BLaER1 treated with 17β-estradiol and CSF1 and Interleukin-3, amounts not matched to agents 10 nM and 100 nM (cell line): ENCODE results near the gene LTBP3.

ENCODE experiments used
- H3K27ac ChIP-seq, 11 experiments: shearing (Covaris generic); formaldehyde crosslinking; 2 replicates each; pipeline ENCODE4 v1.8.1; 2022
- H3K27me3 ChIP-seq, 11 experiments: shearing (Covaris generic); formaldehyde crosslinking; 2 replicates each; pipeline ENCODE4 v1.8.1; 2022
- H3K36me3 ChIP-seq, 11 experiments: shearing (Covaris generic); formaldehyde crosslinking; 2 replicates each; pipeline ENCODE4 v1.8.1; 2022
- H3K4me1 ChIP-seq, 10 experiments: shearing (Covaris generic); formaldehyde crosslinking; 2 replicates each; pipeline ENCODE4 v1.8.1; 2022
- H3K4me2 ChIP-seq, 11 experiments: shearing (Covaris generic); formaldehyde crosslinking; 2 replicates each; pipeline ENCODE4 v1.8.1; 2022
- H3K4me3 ChIP-seq, 10 experiments: shearing (Covaris generic); formaldehyde crosslinking; 2 replicates each; pipeline ENCODE4 v1.8.1; 2022
- H3K9ac ChIP-seq, 11 experiments: shearing (Covaris generic); formaldehyde crosslinking; 2 replicates each; pipeline ENCODE4 v1.8.1; 2022
- H3K9me3 ChIP-seq, 11 experiments: shearing (Covaris generic); formaldehyde crosslinking; replicated peaks in 1 of 11; 2 replicates each; pipeline ENCODE4 v1.8.1; 2022
- H4K20me1 ChIP-seq, 11 experiments: shearing (Covaris generic); formaldehyde crosslinking; 2 replicates each; pipeline ENCODE4 v1.8.1; 2022
- Cebpa-rat ChIP-seq, 11 experiments: shearing (Covaris generic); IDR thresholded peaks; 2 replicates each; pipeline ENCODE4 v1.8.1; 2022

Gene LTBP3

GRCh38 chr11:65503368-65503948, 54.7 kb downstream of the LTBP3 start:
- peaks cover 34 to 46% (median 43%) of the 10 kb centered on the region in 10 experiments for H3K4me1 ChIP-seq
- peaks cover 63 to 69% (median 67%) of the 10 kb centered on the region in 11 experiments for H3K36me3 ChIP-seq
- H4K20me1 ChIP-seq, result peaks cover 82 to 87% (median 86%) of the 10 kb centered on the region in 11 experiments

DNA sequence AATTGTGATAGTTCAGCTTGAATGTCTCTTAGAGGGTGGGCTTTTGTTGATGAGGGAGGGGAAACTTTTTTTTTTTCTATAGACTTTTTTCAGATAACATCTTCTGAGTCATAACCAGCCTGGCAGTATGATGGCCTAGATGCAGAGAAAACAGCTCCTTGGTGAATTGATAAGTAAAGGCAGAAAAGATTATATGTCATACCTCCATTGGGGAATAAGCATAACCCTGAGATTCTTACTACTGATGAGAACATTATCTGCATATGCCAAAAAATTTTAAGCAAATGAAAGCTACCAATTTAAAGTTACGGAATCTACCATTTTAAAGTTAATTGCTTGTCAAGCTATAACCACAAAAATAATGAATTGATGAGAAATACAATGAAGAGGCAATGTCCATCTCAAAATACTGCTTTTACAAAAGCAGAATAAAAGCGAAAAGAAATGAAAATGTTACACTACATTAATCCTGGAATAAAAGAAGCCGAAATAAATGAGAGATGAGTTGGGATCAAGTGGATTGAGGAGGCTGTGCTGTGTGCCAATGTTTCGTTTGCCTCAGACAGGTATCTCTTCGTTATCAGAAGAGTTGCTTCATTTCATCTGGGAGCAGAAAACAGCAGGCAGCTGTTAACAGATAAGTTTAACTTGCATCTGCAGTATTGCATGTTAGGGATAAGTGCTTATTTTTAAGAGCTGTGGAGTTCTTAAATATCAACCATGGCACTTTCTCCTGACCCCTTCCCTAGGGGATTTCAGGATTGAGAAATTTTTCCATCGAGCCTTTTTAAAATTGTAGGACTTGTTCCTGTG, 55.4 kb downstream of the LTBP3 start:
- peak overlapping the region; percentile 94 to 100 (median 100); a peak in 21 of 22 replicates for H3K27ac ChIP-seq
- TF ChIP-seq Cebpa-rat (IDR thresholded peaks at IDR 0.05), result no peak
- peaks cover 32 to 46% (median 41%) of the 10 kb centered on the region in 10 experiments for H3K4me1 ChIP-seq
- H4K20me1 ChIP-seq, result peaks cover 82 to 87% (median 85%) of the 10 kb centered on the region in 11 experiments
- peaks cover 63 to 69% (median 67%) of the 10 kb centered on the region in 11 experiments for H3K36me3 ChIP-seq
- no peaks in the 10 kb centered on the region for H3K27me3 ChIP-seq
- peak overlapping the region; percentile 77 to 94 (median 90) for H3K4me3 ChIP-seq
- peak overlapping the region; percentile 87 to 98 (median 94) for H3K4me2 ChIP-seq
- H3K9me3 ChIP-seq, result peaks cover 0 to 10% (median 0%) of the 10 kb centered on the region in 11 experiments; a peak in 5 of 22 replicates
- peak overlapping the region; percentile 95 to 100 (median 98) for H3K9ac ChIP-seq

More at GRCh38 chr11:65503368-65503948, 54.7 kb downstream of the LTBP3 start:
- H3K27ac ChIP-seq, result peak overlapping the region; percentile 94 to 100 (median 100); a peak in 21 of 22 replicates
- no peaks in the 10 kb centered on the region for H3K27me3 ChIP-seq
- TF ChIP-seq Cebpa-rat (IDR thresholded peaks at IDR 0.05), result no peak
- H3K9ac ChIP-seq, result peak overlapping the region; percentile 95 to 100 (median 98)
- H3K4me3 ChIP-seq, result peak overlapping the region; percentile 77 to 94 (median 90)
- H3K4me2 ChIP-seq, result peak overlapping the region; percentile 87 to 98 (median 94)
- peaks cover 0 to 10% (median 0%) of the 10 kb centered on the region in 11 experiments; a peak in 5 of 22 replicates for H3K9me3 ChIP-seq

- Histone ChIP-seq H3K9ac (peak overlapping the region; percentile 95 to 100 (median 98)), H3K4me2 (peak overlapping the region; percentile 87 to 98 (median 94)), H4K20me1 (peaks cover 79 to 82% (median 80%) of the 10 kb centered on the region in 11 experiments), H3K27ac (peak overlapping the region; percentile 94 to 100 (median 100)), H3K27me3 (no peaks in the 10 kb centered on the region), H3K4me3 (peak overlapping the region; percentile 77 to 94 (median 90)), H3K9me3 (peaks cover 0 to 10% (median 0%) of the 10 kb centered on the region in 11 experiments; a peak in 5 of 22 replicates), H3K4me1 (peaks cover 27 to 41% (median 36%) of the 10 kb centered on the region in 10 experiments), H3K36me3 (peaks cover 63 to 69% (median 67%) of the 10 kb centered on the region in 11 experiments)
- TF ChIP-seq Cebpa-rat (IDR thresholded peaks at IDR 0.05), result no peak
These were observed 55.9 kb downstream of the LTBP3 start for GRCh38 chr11:65502274-65502554.

GRCh38 chr11:65501472-65502273, 56.5 kb downstream of the LTBP3 start:
- Histone ChIP-seq H4K20me1 (peaks cover 74 to 77% (median 75%) of the 10 kb centered on the region in 11 experiments), H3K4me3 (peak overlapping the region; percentile 77 to 94 (median 90)), H3K9me3 (peaks cover 0 to 10% (median 0%) of the 10 kb centered on the region in 11 experiments; a peak in 5 of 22 replicates), H3K27ac (peak overlapping the region; percentile 94 to 100 (median 100)), H3K4me1 (peaks cover 24 to 39% (median 34%) of the 10 kb centered on the region in 10 experiments), H3K27me3 (no peaks in the 10 kb centered on the region), H3K4me2 (peak overlapping the region; percentile 65 to 98 (median 93)), H3K36me3 (peaks cover 63 to 67% (median 66%) of the 10 kb centered on the region in 11 experiments), H3K9ac (peak overlapping the region; percentile 95 to 100 (median 98))
- no peak for TF ChIP-seq Cebpa-rat (IDR thresholded peaks at IDR 0.05)

GRCh38 chr11:65501186-65501471, 57.0 kb downstream of the LTBP3 start:
- Histone ChIP-seq H3K4me3 (peak overlapping the region; percentile 77 to 94 (median 90)), H3K9me3 (peaks cover 0 to 10% (median 0%) of the 10 kb centered on the region in 11 experiments; a peak in 5 of 22 replicates), H3K4me2 (peak overlapping the region; percentile 65 to 98 (median 93)), H4K20me1 (peaks cover 68 to 71% (median 69%) of the 10 kb centered on the region in 11 experiments), H3K27me3 (no peaks in the 10 kb centered on the region), H3K27ac (peak overlapping the region; percentile 94 to 100 (median 100)), H3K4me1 (peaks cover 24 to 39% (median 34%) of the 10 kb centered on the region in 10 experiments), H3K36me3 (peaks cover 59 to 64% (median 61%) of the 10 kb centered on the region in 11 experiments), H3K9ac (peak overlapping the region; percentile 95 to 100 (median 98))
- TF ChIP-seq Cebpa-rat (IDR thresholded peaks at IDR 0.05), result no peak

GRCh38 chr11:65500387-65501185, 57.6 kb downstream of the LTBP3 start:
- Histone ChIP-seq H3K4me2 (peak overlapping the region; percentile 65 to 98 (median 93)), H3K27ac (peak overlapping the region; percentile 94 to 100 (median 100)), H3K9ac (peak overlapping the region; percentile 95 to 100 (median 98)), H3K4me3 (peak overlapping the region; percentile 77 to 94 (median 90)), H3K4me1 (peaks cover 24 to 39% (median 34%) of the 10 kb centered on the region in 10 experiments), H3K36me3 (peaks cover 53 to 58% (median 55%) of the 10 kb centered on the region in 11 experiments), H3K27me3 (no peaks in the 10 kb centered on the region), H4K20me1 (peaks cover 63 to 66% (median 64%) of the 10 kb centered on the region in 11 experiments), H3K9me3 (peaks cover 0 to 10% (median 0%) of the 10 kb centered on the region in 11 experiments; a peak in 5 of 22 replicates)
- no peak for TF ChIP-seq Cebpa-rat (IDR thresholded peaks at IDR 0.05)

DNA sequence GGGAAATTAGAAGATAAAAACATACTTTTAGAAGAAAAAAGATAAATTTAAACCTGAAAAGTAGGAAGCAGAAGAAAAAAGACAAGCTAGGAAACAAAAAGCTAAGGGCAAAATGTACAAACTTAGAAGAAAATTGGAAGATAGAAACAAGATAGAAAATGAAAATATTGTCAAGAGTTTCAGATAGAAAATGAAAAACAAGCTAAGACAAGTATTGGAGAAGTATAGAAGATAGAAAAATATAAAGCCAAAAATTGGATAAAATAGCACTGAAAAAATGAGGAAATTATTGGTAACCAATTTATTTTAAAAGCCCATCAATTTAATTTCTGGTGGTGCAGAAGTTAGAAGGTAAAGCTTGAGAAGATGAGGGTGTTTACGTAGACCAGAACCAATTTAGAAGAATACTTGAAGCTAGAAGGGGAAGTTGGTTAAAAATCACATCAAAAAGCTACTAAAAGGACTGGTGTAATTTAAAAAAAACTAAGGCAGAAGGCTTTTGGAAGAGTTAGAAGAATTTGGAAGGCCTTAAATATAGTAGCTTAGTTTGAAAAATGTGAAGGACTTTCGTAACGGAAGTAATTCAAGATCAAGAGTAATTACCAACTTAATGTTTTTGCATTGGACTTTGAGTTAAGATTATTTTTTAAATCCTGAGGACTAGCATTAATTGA, 58.3 kb downstream of the LTBP3 start:
- peaks cover 55 to 59% (median 57%) of the 10 kb centered on the region in 11 experiments for H4K20me1 ChIP-seq

More for the DNA sequence above, 58.3 kb downstream of the LTBP3 start:
- Histone ChIP-seq H3K4me1 (peaks cover 24 to 38% (median 34%) of the 10 kb centered on the region in 10 experiments), H3K27ac (peak overlapping the region; percentile 94 to 100 (median 100)), H3K36me3 (peaks cover 46 to 51% (median 48%) of the 10 kb centered on the region in 11 experiments), H3K9ac (peak overlapping the region; percentile 95 to 100 (median 98)), H3K27me3 (no peaks in the 10 kb centered on the region), H3K4me3 (peak overlapping the region; percentile 77 to 94 (median 90)), H3K4me2 (peak overlapping the region; percentile 65 to 98 (median 93); a peak in 21 of 22 replicates), H3K9me3 (peaks cover 0 to 10% (median 0%) of the 10 kb centered on the region in 11 experiments; a peak in 5 of 22 replicates)
- TF ChIP-seq Cebpa-rat (IDR thresholded peaks at IDR 0.05), result no peak
